Gastroesophageal sphincter (tissue), 3 donors: Measurements from ENCODE around the gene HBQ1.

Experiments used
- EP300 ChIP-seq: sonication (generic); formaldehyde crosslinking; IDR thresholded peaks from one replicate; pipeline ENCODE4 v1.6.1; 2017; ENCODE audit warnings: antibody characterized with exemption, mild to moderate bottlenecking
- POLR2A ChIP-seq, 2 donors: fragments of 450-650 bp; IDR thresholded peaks; one replicate each; pipeline ENCODE4 v1.6.1; 2017; ENCODE audit warnings: antibody characterized with exemption in 2 of 2, mild to moderate bottlenecking in 2 of 2, moderate library complexity in 1 of 2
- TF ChIP-seq, protein P1 (sequence below), 4 experiments: fragments of 200-600 bp in 2 of 4; fragments of 450-650 bp in 2 of 4; sonication (generic) in 1 of 4; IDR thresholded peaks; one replicate each; pipeline ENCODE4 v1.5.1; 2017 to 2019; ENCODE audit warnings: antibody characterized with exemption in 4 of 4, mild to moderate bottlenecking in 2 of 4, moderate library complexity in 2 of 4

DNA sequence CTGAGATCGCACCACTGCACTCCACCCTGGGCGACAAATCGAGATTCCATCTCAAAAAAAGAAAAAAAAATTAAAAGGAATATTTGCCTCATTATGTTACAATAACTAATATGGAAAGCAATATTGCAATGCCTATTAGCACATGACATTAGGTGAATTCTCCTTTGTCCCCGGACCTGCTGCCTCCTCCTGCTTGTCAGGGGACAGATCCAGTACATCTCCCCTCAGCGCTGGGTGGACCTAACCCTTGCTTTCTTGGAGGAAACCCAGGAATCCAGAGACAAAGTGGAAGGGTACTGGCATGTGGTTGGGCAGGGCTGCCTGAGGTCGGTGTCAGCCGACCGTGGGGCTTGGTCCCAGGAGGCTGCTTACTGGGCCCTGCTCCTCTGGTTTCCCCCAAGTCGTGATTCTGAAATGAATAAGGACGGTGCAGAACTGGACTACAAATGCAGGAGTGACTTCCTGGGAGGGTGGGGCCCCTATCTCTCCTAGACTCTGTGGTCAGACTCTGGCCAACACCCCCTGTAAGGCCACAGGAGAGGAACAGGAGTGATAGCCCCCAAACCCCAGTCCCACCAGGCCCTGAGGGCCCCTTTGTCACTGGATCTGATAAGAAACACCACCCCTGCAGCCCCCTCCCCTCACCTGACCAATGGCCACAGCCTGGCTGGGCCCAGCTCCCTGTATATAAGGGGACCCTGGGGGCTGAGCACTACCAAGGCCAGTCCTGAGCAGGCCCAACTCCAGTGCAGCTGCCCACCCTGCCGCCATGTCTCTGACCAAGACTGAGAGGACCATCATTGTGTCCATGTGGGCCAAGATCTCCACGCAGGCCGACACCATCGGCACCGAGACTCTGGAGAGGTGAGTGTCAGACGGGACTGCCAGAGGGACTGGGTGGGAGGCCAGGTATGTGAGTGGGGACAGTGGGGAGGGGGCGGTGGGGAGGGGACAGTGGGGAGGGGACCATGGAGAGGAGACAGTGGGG is 27.8 kb upstream of the HBQ1 start, which contains the start of gene HBZ:
- TF ChIP-seq, protein P1, sequence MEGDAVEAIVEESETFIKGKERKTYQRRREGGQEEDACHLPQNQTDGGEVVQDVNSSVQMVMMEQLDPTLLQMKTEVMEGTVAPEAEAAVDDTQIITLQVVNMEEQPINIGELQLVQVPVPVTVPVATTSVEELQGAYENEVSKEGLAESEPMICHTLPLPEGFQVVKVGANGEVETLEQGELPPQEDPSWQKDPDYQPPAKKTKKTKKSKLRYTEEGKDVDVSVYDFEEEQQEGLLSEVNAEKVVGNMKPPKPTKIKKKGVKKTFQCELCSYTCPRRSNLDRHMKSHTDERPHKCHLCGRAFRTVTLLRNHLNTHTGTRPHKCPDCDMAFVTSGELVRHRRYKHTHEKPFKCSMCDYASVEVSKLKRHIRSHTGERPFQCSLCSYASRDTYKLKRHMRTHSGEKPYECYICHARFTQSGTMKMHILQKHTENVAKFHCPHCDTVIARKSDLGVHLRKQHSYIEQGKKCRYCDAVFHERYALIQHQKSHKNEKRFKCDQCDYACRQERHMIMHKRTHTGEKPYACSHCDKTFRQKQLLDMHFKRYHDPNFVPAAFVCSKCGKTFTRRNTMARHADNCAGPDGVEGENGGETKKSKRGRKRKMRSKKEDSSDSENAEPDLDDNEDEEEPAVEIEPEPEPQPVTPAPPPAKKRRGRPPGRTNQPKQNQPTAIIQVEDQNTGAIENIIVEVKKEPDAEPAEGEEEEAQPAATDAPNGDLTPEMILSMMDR (IDR thresholded peaks at IDR 0.05) = no peak
- TF ChIP-seq POLR2A (IDR thresholded peaks at IDR 0.05) (no peak), EP300 (no peak)
